H1 (cell line): ENCODE results near the gene PAQR5. TPM values are rescaled to one million over a fixed set of nuclear protein-coding genes. Genes with fewer than 3 reads are reported as not detected.

ENCODE experiments used
- CTCF ChIA-PET: fragments of 300-600 bp; sonication (Branson Sonifier 250); formaldehyde crosslinking; loops from one replicate; lab custom pipeline; 2021; ENCODE audit not compliant: partially characterized antibody; lab: Charles Lee
- POLR2A ChIA-PET: fragments of 300-600 bp; sonication (Branson Sonifier 250); formaldehyde crosslinking; loops from one replicate; lab custom pipeline; 2021; ENCODE audit warnings: inconsistent platforms; ENCODE audit not compliant: partially characterized antibody; lab: Charles Lee
- DNase-seq, 2 experiments: peaks; one replicate each; pipeline versions ENCODE4 v3.0.0 to v3.0.0-alpha.2; 2010 to 2022; ENCODE audit warnings: low spot score in 2 of 2, low read depth in 1 of 2, mixed read lengths in 1 of 2
- FAIRE-seq: peaks from 2 replicates; lab custom pipeline; 2011; peaks lifted over from hg19 to GRCh38; lab: Jason Lieb, UNC
- H2AFZ ChIP-seq: 2 replicates; pipeline ENCODE4 v1.8.1; 2012; ENCODE audit warnings: low read length, inconsistent platforms
- H2AK5ac ChIP-seq: 2 replicates; pipeline ENCODE4 v1.6.1; 2013; ENCODE audit warnings: low read depth, low read length
- H2BK120ac ChIP-seq: replicated peaks from 2 replicates; pipeline ENCODE3; 2013; ENCODE audit warnings: low read depth, low read length, inconsistent platforms
- H2BK12ac ChIP-seq: 2 replicates; pipeline ENCODE4 v1.6.1; 2013; ENCODE audit warnings: low read depth, low read length
- H2BK15ac ChIP-seq: 2 replicates; pipeline ENCODE4 v1.6.1; 2013; ENCODE audit warnings: low read length
- H2BK20ac ChIP-seq: 2 replicates; pipeline ENCODE4 v1.6.1; 2013; ENCODE audit warnings: low read length
- H2BK5ac ChIP-seq: 2 replicates; pipeline ENCODE4 v1.6.1; 2013; ENCODE audit warnings: low read depth, low read length
- H3K14ac ChIP-seq: 2 replicates; pipeline ENCODE4 v1.6.1; 2013; ENCODE audit warnings: inconsistent platforms; ENCODE audit not compliant: insufficient read length
- H3K18ac ChIP-seq: 2 replicates; pipeline ENCODE4 v1.6.1; 2013; ENCODE audit warnings: low read length; ENCODE audit errors: extremely low read depth
- H3K23ac ChIP-seq: 2 replicates; pipeline ENCODE4 v1.6.1; 2013; ENCODE audit warnings: inconsistent platforms; ENCODE audit not compliant: insufficient read length
- H3K23me2 ChIP-seq: 2 replicates; pipeline ENCODE4 v1.6.1; 2013; ENCODE audit warnings: low read depth, low read length
- H3K27ac ChIP-seq: 2 replicates; pipeline ENCODE4 v1.6.1; 2011; ENCODE audit warnings: low read depth, low read length, inconsistent platforms
- H3K27me3 ChIP-seq, 4 experiments: replicated peaks in 1 of 4; 1 replicate in 1 of 4; 2 replicates in 3 of 4; pipeline versions ENCODE4 v1.6.1 to v1.8.1; 2011 to 2013; ENCODE audit warnings: low read length in 3 of 4, mild to moderate bottlenecking in 3 of 4, inconsistent platforms in 2 of 4, mixed read lengths in 2 of 4, moderate library complexity in 1 of 4; ENCODE audit not compliant: control insufficient read depth in 3 of 4, insufficient read depth in 3 of 4; ENCODE audit errors: extremely low read depth in 1 of 4
- H3K36me3 ChIP-seq, 4 experiments: 2 replicates each; pipeline versions ENCODE4 v1.6.1 to v1.8.1; 2011 to 2013; ENCODE audit warnings: mild to moderate bottlenecking in 4 of 4, low read length in 3 of 4, moderate library complexity in 2 of 4, control low read depth in 1 of 4, inconsistent platforms in 1 of 4; ENCODE audit not compliant: insufficient read depth in 4 of 4, control insufficient read depth in 2 of 4
- H3K4ac ChIP-seq: replicated peaks from 2 replicates; pipeline ENCODE3; 2013; ENCODE audit warnings: low read length, low read depth, mixed read lengths, inconsistent platforms; ENCODE audit not compliant: insufficient read length
- H3K4me1 ChIP-seq, 4 experiments: replicated peaks in 1 of 4; 1 replicate in 1 of 4; 2 replicates in 3 of 4; pipeline versions ENCODE4 v1.6.1 to v1.8.1; 2011 to 2013; ENCODE audit warnings: low read length in 3 of 4, inconsistent platforms in 2 of 4, mixed read lengths in 1 of 4; ENCODE audit not compliant: insufficient read depth in 4 of 4, control insufficient read depth in 3 of 4
- H3K4me2 ChIP-seq, 2 experiments: 2 replicates each; pipeline versions ENCODE4 v1.6.1 to v1.8.1; 2011 to 2013; ENCODE audit warnings: low read depth in 2 of 2, low read length in 2 of 2, control low read depth in 1 of 2, inconsistent platforms in 1 of 2, mild to moderate bottlenecking in 1 of 2; ENCODE audit not compliant: insufficient read depth in 1 of 2
- H3K4me3 ChIP-seq, 4 experiments: fragments of 200-600, 300-600 bp in 1 of 4; sonication (generic), shearing (Covaris generic), sonication (Bioruptor Twin) in 1 of 4; 2 replicates each; pipeline versions ENCODE4 v1.5.1 to v1.8.1; 2011 to 2016; ENCODE audit warnings: low read length in 4 of 4, low read depth in 3 of 4, control low read depth in 2 of 4, inconsistent platforms in 2 of 4, mild to moderate bottlenecking in 2 of 4, mixed read lengths in 1 of 4, moderate library complexity in 1 of 4; ENCODE audit not compliant: insufficient read depth in 2 of 4; ENCODE audit errors: extremely low read depth in 1 of 4
- H3K56ac ChIP-seq: replicated peaks from 2 replicates; pipeline ENCODE3; 2013; ENCODE audit warnings: low read depth, mild to moderate bottlenecking, mixed read lengths, low read length, inconsistent platforms; ENCODE audit not compliant: insufficient read length
- H3K79me1 ChIP-seq: 2 replicates; pipeline ENCODE4 v1.6.1; 2013; ENCODE audit warnings: low read depth, low read length, control low read depth
- H3K79me2 ChIP-seq, 2 experiments: 2 replicates each; pipeline versions ENCODE4 v1.6.1 to v1.8.1; 2012 to 2013; ENCODE audit warnings: low read length in 2 of 2, mild to moderate bottlenecking in 2 of 2, inconsistent platforms in 1 of 2; ENCODE audit not compliant: insufficient read depth in 2 of 2, control insufficient read depth in 1 of 2
- H3K9ac ChIP-seq, 4 experiments: replicated peaks in 1 of 4; 1 replicate in 1 of 4; 2 replicates in 3 of 4; pipeline versions ENCODE4 v1.6.1 to v1.8.1; 2011 to 2013; ENCODE audit warnings: low read depth in 3 of 4, low read length in 3 of 4, control low read depth in 2 of 4, mild to moderate bottlenecking in 2 of 4, moderate library complexity in 2 of 4, inconsistent platforms in 1 of 4; ENCODE audit errors: extremely low read depth in 1 of 4
- H3K9me3 ChIP-seq, 2 experiments: 2 replicates each; pipeline versions ENCODE4 v1.6.1 to v1.8.1; 2012 to 2013; ENCODE audit warnings: mild to moderate bottlenecking in 2 of 2, moderate library complexity in 2 of 2, control low read depth in 1 of 2, inconsistent platforms in 1 of 2, low read depth in 1 of 2, low read length in 1 of 2, mixed read lengths in 1 of 2; ENCODE audit not compliant: insufficient read depth in 2 of 2
- H4K20me1 ChIP-seq, 2 experiments: replicated peaks in 1 of 2; 2 replicates each; pipeline versions ENCODE3 to v1.8.1; 2011 to 2013; ENCODE audit warnings: inconsistent platforms in 2 of 2, low read length in 2 of 2, mild to moderate bottlenecking in 1 of 2; ENCODE audit not compliant: insufficient read depth in 2 of 2, control insufficient read depth in 1 of 2
- H4K5ac ChIP-seq: 2 replicates; pipeline ENCODE4 v1.6.1; 2013; ENCODE audit warnings: low read length, low read depth, mixed read lengths, inconsistent platforms; ENCODE audit not compliant: insufficient read length
- H4K8ac ChIP-seq: 2 replicates; pipeline ENCODE4 v1.8.0; 2013; ENCODE audit warnings: mild to moderate bottlenecking, moderate library complexity, low read length, inconsistent platforms; ENCODE audit not compliant: insufficient read depth; ENCODE audit errors: extremely low read depth
- H4K91ac ChIP-seq: replicated peaks from 2 replicates; pipeline ENCODE3; 2013; ENCODE audit warnings: low read length, mixed read lengths, inconsistent platforms; ENCODE audit not compliant: insufficient read length
- CBX8 ChIP-seq: fragments of 300-800, 300-1000 bp; sonication (generic); IDR thresholded peaks from 2 replicates; pipeline ENCODE4 v1.7.1; 2016; ENCODE audit warnings: low read depth, low read length, borderline replicate concordance
- CHD2 ChIP-seq: IDR thresholded peaks from 2 replicates; pipeline ENCODE4 v1.6.1; 2012; ENCODE audit warnings: low read length, improper control_type of control experiment
- CTCF ChIP-seq, 3 experiments: IDR thresholded peaks; 1 replicate in 2 of 3; 2 replicates in 1 of 3; pipeline versions ENCODE4 v1.5.1 to v1.6.1; 2011; ENCODE audit warnings: low read length in 3 of 3, mild to moderate bottlenecking in 3 of 3, inconsistent platforms in 2 of 3, low read depth in 1 of 3, moderate library complexity in 1 of 3; ENCODE audit not compliant: insufficient read depth in 1 of 3; ENCODE audit errors: control extremely low read depth in 1 of 3
- E2F6 ChIP-seq: IDR thresholded peaks from 2 replicates; pipeline ENCODE4 v1.6.1; 2012; ENCODE audit warnings: inconsistent platforms
- RAD21 ChIP-seq, 2 experiments: IDR thresholded peaks in 1 of 2; conservative IDR thresholded peaks in 1 of 2; 2 replicates each; pipeline ENCODE4 v1.6.1; 2011; ENCODE audit warnings: low read depth in 2 of 2, low read length in 2 of 2, improper control_type of control experiment in 1 of 2, inconsistent platforms in 1 of 2, mild to moderate bottlenecking in 1 of 2, moderate library complexity in 1 of 2
- RFX5 ChIP-seq: IDR thresholded peaks from 2 replicates; pipeline ENCODE4 v1.6.1; 2011; ENCODE audit warnings: low read depth, low read length, improper control_type of control experiment, borderline replicate concordance
- SP1 ChIP-seq: IDR thresholded peaks from 2 replicates; pipeline ENCODE4 v1.6.1; 2011; ENCODE audit warnings: low read depth, low read length
- TAF1 ChIP-seq: IDR thresholded peaks from 2 replicates; pipeline ENCODE4 v1.6.1; 2011; ENCODE audit warnings: mild to moderate bottlenecking, low read depth, low read length
- ZNF274 ChIP-seq: IDR thresholded peaks from 2 replicates; pipeline ENCODE4 v1.7.0; 2012; ENCODE audit warnings: low read length, borderline replicate concordance; ENCODE audit errors: extremely low read depth
- WGBS, 2 experiments: shearing (Covaris generic) in 1 of 2; methylation state at CpG; one replicate each; pipeline versions ENCODE4 v1.1.6 to v1.1.7; 2013 to 2015; ENCODE audit warnings: low lambda C conversion rate in 2 of 2, mixed read lengths in 2 of 2, inconsistent platforms in 1 of 2, low coverage in 1 of 2, missing lambda C conversion rate in 1 of 2; ENCODE audit not compliant: insufficient replicate concordance in 2 of 2, insufficient coverage in 1 of 2, insufficient read length in 1 of 2; ENCODE audit errors: extremely low coverage in 1 of 2, missing lambda C conversion rate in 1 of 2; 5-methylcytosine and 5-hydroxymethylcytosine counted together
- polyA plus RNA-seq, 7 experiments: library from polyadenylated mRNA; depleted of rRNA in 3 of 7; stranded (reverse) in 5 of 7; unstranded in 2 of 7; fragments of >200 nt in 5 of 7; fragments of 200-250 nt in 2 of 7; gene quantifications; 1 replicate in 5 of 7; 2 replicates in 1 of 7; 4 replicates in 1 of 7; pipeline versions ENCODE4 v1.2.1 to v1.2.3, GENCODE V29; 2011 to 2013; ENCODE audit warnings: missing spikeins in 2 of 7, mixed read lengths in 2 of 7
- total RNA-seq: library from RNA; stranded (reverse); fragmentation: NEBNext Ultra II Directional; extraction: Animal tissue kit (Norgen Biotek cat#: 25700); gene quantifications from 2 replicates; pipeline ENCODE4 v1.2.1, GENCODE V29; 2021

Gene PAQR5
- total and polyA plus RNA-seq, 2 of the 8 experiments (the other 6 are each of a cell fraction or from before 2014, with no cell fraction given) = 8.7 to 18.1 TPM

- H3K14ac ChIP-seq = no peak overlapping the region
- H2BK120ac ChIP-seq = no peak overlapping the region
- no peaks in the 10 kb centered on the region for H3K23me2 ChIP-seq
- no peak overlapping the region for H4K5ac ChIP-seq
- no peaks in the 10 kb centered on the region for H3K27me3 ChIP-seq
- POLR2A ChIA-PET = interaction anchor here (1.0 to 1.6 kb wide), 2 partner anchors 14 to 31 kb away, joined by 3 to 4 read pairs; no protein-coding TSS in a partner anchor
- H2BK12ac ChIP-seq = no peak overlapping the region
- no peak overlapping the region for H2AK5ac ChIP-seq
- H2BK5ac ChIP-seq = no peak overlapping the region
- H2AFZ ChIP-seq = no peak overlapping the region
- H3K27ac ChIP-seq = no peak overlapping the region
- no peaks in the 10 kb centered on the region for H3K36me3 ChIP-seq
- H3K79me1 ChIP-seq = no peaks in the 10 kb centered on the region
- 88% methylated on average over 8 of the region's 8 CpGs; no CpG with 5 or more reads in 1 of the 2 experiments for WGBS, 2 experiments
- FAIRE-seq = no peak
- H3K4me3 ChIP-seq = no peak overlapping the region
- CTCF ChIA-PET = interaction anchor here (1.0 to 2.7 kb wide), 3 partner anchors 20 to 316 kb away, joined by 5 to 13 read pairs (median 7); no protein-coding TSS in a partner anchor
- no peak overlapping the region for H3K18ac ChIP-seq
- H3K9ac ChIP-seq = no peak overlapping the region
- H3K79me2 ChIP-seq = no peaks in the 10 kb centered on the region
- H4K8ac ChIP-seq = no peak overlapping the region
- no peak overlapping the region for H2BK20ac ChIP-seq
- DNase-seq = no peak
- H2BK15ac ChIP-seq = no peak overlapping the region
- H3K4me1 ChIP-seq = no peaks in the 10 kb centered on the region
- H4K91ac ChIP-seq = no peak overlapping the region
- H3K4ac ChIP-seq = no peak overlapping the region
- H3K9me3 ChIP-seq = no peaks in the 10 kb centered on the region
- no peak overlapping the region for H3K23ac ChIP-seq
- H4K20me1 ChIP-seq = no peaks in the 10 kb centered on the region
- H3K56ac ChIP-seq = no peak overlapping the region
- no peak overlapping the region for H3K4me2 ChIP-seq
- TF ChIP-seq CHD2 (no peak), CTCF (IDR thresholded peaks at IDR 0.05; ENCODE audit: control extremely low read depth in 1 of 3, insufficient read depth in 1 of 3, low read depth in 1 of 3, low read length in 3 of 3) (no peak), RAD21 (IDR thresholded peaks at IDR 0.05 in 1 of 2, conservative IDR thresholded peaks at IDR 0.05 in 1 of 2; ENCODE audit: low read depth in 2 of 2, low read length in 2 of 2) (no peak), ZNF274 (no peak), TAF1 (no peak), SP1 (no peak), CBX8 (no peak), RFX5 (no peak), E2F6 (no peak)
Measured at GRCh38 chr15:69375151-69375790, 76.6 kb downstream of the PAQR5 start.
